Measurements from ENCODE around the gene SCGB1A1.

DNA sequence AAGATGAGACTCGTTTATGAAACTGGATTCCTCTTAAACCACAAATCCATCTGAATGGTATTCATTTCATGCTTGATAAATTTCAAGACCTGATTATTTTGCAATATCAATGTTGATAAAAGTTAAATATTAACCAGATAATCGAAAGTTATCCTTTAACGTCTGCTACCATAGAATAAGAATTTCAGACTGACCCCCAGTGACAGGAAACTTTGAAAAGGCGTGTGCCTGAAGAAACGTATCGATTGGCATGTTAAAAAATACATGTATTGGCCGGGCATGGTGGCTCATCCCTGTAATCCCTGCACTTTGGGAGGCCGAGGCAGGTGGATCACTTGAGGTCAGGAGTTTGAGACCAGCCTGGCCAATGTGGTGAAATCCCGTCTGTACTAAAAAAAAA, 13.9 kb downstream of the SCGB1A1 start:
- TF ChIP-seq POLR2A (IDR thresholded peaks at IDR 0.05; ENCODE audit: low read length) = no peak
- no peak for TF ChIP-seq GATA1 (IDR thresholded peaks at IDR 0.05; ENCODE audit: low read depth, low read length)
